ENCODE measurements around the gene TTC13. TPM values are rescaled to one million over a fixed set of nuclear protein-coding genes. Genes with fewer than 3 reads are reported as not detected.

TTC13 gene
- 14.2 and 16.9 TPM in 2 replicates for total RNA-seq

DNA sequence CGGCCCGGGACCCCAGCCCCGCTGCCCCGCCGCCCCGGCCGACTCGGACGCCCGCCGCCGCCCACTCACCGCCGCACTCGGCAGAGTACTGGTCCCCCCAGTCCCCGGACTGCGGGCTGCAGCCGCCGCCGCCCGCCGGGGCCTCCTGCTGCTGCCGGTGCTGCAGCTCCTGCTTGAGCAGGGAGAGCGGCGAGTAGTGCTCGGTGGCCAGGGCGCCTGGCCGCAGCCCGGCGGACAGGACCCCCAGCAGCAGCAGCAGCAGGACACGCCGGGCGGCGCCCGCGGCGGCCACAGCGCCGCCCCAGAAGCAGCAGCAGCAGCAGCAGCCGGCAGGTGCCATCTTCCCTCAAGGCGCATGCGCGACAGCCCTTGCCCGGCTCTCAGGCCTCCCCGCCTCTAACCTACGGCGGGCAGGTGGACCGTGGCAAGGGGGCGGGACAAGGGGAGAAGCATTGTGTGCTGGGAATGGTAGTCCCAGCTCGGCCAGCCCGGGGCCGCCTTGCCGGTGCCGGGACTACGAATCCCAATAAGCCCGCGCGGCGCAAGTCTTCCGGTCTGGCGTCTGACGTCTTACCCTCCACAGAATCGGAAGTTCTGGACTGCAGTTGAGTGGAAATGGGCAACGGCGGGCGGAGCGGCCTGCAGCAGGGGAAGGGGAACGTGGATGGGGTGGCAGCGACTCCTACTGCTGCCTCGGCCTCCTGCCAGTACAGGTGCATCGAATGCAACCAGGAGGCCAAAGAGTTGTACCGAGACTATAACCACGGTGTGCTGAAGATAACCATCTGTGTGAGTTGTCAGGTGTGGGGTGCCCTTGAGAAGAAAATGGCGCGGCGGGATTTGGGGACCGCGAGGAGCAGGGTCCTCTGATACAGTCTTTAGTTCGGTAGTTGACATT lies at the start of gene TTC13, which contains the start of gene ARV1:
TTC13 (minus strand) TSS at position 371 of the 898 bp plus-strand sequence; CDS start at position 340, 31 bp downstream.
ARV1 (plus strand) TSS at position 604 of the 898 bp plus-strand sequence; CDS start at position 616, 12 bp downstream.

DNA sequence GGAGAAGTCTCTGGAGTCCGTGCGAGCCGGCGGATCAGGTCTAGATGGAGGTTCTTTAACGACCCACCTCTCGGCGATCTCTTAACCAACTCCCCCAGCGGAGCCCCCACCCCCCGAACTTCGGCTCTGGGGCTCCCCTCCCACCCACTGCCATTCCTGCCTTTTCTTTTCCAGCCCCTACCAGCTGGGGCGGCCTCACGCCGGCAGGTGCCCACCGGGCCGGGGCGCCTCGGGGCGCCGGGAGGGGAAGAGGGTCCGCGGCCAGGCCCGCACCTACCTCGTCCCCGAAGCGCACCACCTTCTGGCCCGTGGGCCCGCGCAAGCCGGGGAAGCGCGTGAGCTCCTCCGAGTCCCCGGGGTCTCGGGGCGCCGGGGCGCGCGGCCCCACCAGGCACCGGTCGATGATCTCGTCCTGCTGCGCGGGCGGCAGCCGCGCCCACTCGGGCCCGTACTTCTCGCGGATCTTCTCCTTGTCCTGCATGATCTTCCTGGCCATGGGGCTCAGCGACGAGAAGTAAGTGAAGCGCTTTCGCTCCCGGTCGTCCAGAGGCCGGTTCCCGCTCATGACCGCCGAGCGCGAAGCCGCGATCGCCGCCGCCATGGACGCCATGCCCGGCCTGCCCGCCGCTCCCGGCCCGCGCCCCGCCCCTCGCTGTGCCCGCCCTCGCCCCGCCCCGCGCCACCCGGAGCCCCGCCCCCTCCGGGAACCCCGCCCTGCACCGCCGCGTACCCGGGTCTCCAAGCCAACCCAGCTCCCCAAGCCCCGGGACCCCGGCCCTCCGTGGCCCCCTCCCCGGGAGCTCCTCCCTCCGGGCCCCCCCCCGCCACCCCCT lies 110.5 kb downstream of the TTC13 start, which contains the start of gene C1orf198:
C1orf198 (minus strand) TSS at position 619 of the 833 bp plus-strand sequence; CDS start at position 610, 9 bp downstream.

Other genes with a start within 250 kb of the TTC13 start
- not detected in 2 replicates for gene CAPN9, start 231.5 kb downstream of the TTC13 start, total RNA-seq
- 50.5 and 87.2 TPM in 2 replicates for gene C1orf198, start 110.3 kb downstream of the TTC13 start, total RNA-seq
- 15.7 and 17.1 TPM in 2 replicates for gene ARV1, start 233 bp upstream of the TTC13 start, total RNA-seq
- gene FAM89A, start 61.4 kb upstream of the TTC13 start, total RNA-seq = 4.0 and 5.2 TPM in 2 replicates
- under 0.01 TPM in 1 of 2 replicates, not detected in the other for gene TRIM67, start 183.2 kb upstream of the TTC13 start, total RNA-seq